IMR-90 (cell line): ENCODE measurements around the gene ALPK3. TPM values are rescaled to one million over a fixed set of nuclear protein-coding genes. Genes with fewer than 3 reads are reported as not detected.

Experiments
- ATAC-seq: fragments of 200-7000 bp; cut with Tn5 transposase; 2 replicates; pipeline ENCODE4 v1.9.1; 2020; ENCODE audit warnings: low read depth, mild to moderate bottlenecking, moderate library complexity
- BruUV-seq: library from RNA; stranded (reverse); fragments of 400-500 nt; replicated peaks from 2 replicates; lab custom pipeline; 2021; lab: Mats Ljungman, UMichigan
- CTCF ChIA-PET: fragments of 300-600 bp; formaldehyde crosslinking; extraction: SDS; loops from one replicate; lab custom pipeline; 2021; ENCODE audit warnings: antibody characterized with exemption; lab: Yijun Ruan, JAX
- POLR2A ChIA-PET: fragments of 300-600 bp; sonication (Branson Sonifier 250); formaldehyde crosslinking; loops from one replicate; lab custom pipeline; 2022; ENCODE audit warnings: antibody characterized with exemption; ENCODE audit not compliant: unreplicated experiment; lab: Charles Lee
- DNase-seq: peaks from one replicate; pipeline ENCODE4 v3.0.0; 2013
- H2AFZ ChIP-seq: replicated peaks from 2 replicates; pipeline ENCODE3; 2013; ENCODE audit warnings: low read length, mild to moderate bottlenecking; ENCODE audit not compliant: poor library complexity
- H2AK5ac ChIP-seq: 2 replicates; pipeline ENCODE4 v1.6.1; 2013; ENCODE audit warnings: low read depth, low read length, inconsistent platforms
- H2AK9ac ChIP-seq: replicated peaks from 2 replicates; pipeline ENCODE3; 2013; ENCODE audit warnings: mild to moderate bottlenecking, low read depth, low read length, moderate library complexity; ENCODE audit not compliant: poor library complexity
- H2BK120ac ChIP-seq: 2 replicates; pipeline ENCODE4 v1.6.1; 2013; ENCODE audit warnings: low read depth, low read length, inconsistent platforms
- H2BK15ac ChIP-seq: 3 replicates; pipeline ENCODE4 v1.6.1; 2013; ENCODE audit warnings: low read depth, low read length, inconsistent platforms
- H2BK20ac ChIP-seq: 2 replicates; pipeline ENCODE4 v1.6.1; 2013; ENCODE audit warnings: low read depth, mild to moderate bottlenecking, inconsistent platforms, low read length, moderate library complexity
- H2BK5ac ChIP-seq: 2 replicates; pipeline ENCODE4 v1.6.1; 2013; ENCODE audit warnings: mild to moderate bottlenecking, low read depth, low read length, inconsistent platforms; ENCODE audit not compliant: poor library complexity, severe bottlenecking
- H3K14ac ChIP-seq: replicated peaks from 2 replicates; pipeline ENCODE4 v1.6.1; 2013; ENCODE audit warnings: low read depth, low read length, inconsistent platforms
- H3K18ac ChIP-seq: 2 replicates; pipeline ENCODE4 v1.6.1; 2013; ENCODE audit warnings: low read depth, low read length, control low read depth
- H3K23ac ChIP-seq: 2 replicates; pipeline ENCODE4 v1.6.1; 2013; ENCODE audit warnings: low read depth, low read length, inconsistent platforms
- H3K27ac ChIP-seq: 2 replicates; pipeline ENCODE4 v1.5.1; 2013; ENCODE audit warnings: mild to moderate bottlenecking, control low read depth, low read length; ENCODE audit not compliant: insufficient read depth
- H3K27me3 ChIP-seq: 2 replicates; pipeline ENCODE4 v1.6.1; 2013; ENCODE audit warnings: low read length; ENCODE audit not compliant: control insufficient read depth, insufficient read depth
- H3K36me3 ChIP-seq: 2 replicates; pipeline ENCODE4 v1.6.1; 2013; ENCODE audit warnings: low read length, mixed read lengths; ENCODE audit not compliant: control insufficient read depth, insufficient read depth
- H3K4ac ChIP-seq: 2 replicates; pipeline ENCODE4 v1.6.1; 2013; ENCODE audit warnings: low read depth, low read length, inconsistent platforms
- H3K4me1 ChIP-seq: 2 replicates; pipeline ENCODE4 v1.6.1; 2013; ENCODE audit warnings: low read length, mixed read lengths; ENCODE audit not compliant: control insufficient read depth, insufficient read depth
- H3K4me2 ChIP-seq: 2 replicates; pipeline ENCODE4 v1.6.1; 2013; ENCODE audit warnings: low read depth, mild to moderate bottlenecking, control low read depth, low read length, moderate library complexity
- H3K4me3 ChIP-seq: 2 replicates; pipeline ENCODE4 v1.5.1; 2013; ENCODE audit warnings: low read depth, mild to moderate bottlenecking, control low read depth, low read length, moderate library complexity; ENCODE audit not compliant: insufficient read depth
- H3K56ac ChIP-seq: 2 replicates; pipeline ENCODE4 v1.6.1; 2013; ENCODE audit warnings: low read length, inconsistent platforms; ENCODE audit not compliant: insufficient read depth; ENCODE audit errors: extremely low read depth
- H3K79me1 ChIP-seq, 2 experiments: 2 replicates each; pipeline ENCODE4 v1.6.1; 2013; ENCODE audit warnings: low read length in 2 of 2, inconsistent platforms in 1 of 2, low read depth in 1 of 2
- H3K9ac ChIP-seq: 2 replicates; pipeline ENCODE4 v1.6.1; 2013; ENCODE audit warnings: low read depth, low read length, control low read depth
- H3K9me1 ChIP-seq: 2 replicates; pipeline ENCODE4 v1.6.1; 2013; ENCODE audit warnings: low read length, inconsistent platforms; ENCODE audit not compliant: insufficient read depth
- H3K9me3 ChIP-seq: 2 replicates; pipeline ENCODE4 v1.6.1; 2013; ENCODE audit warnings: low read length; ENCODE audit not compliant: control insufficient read depth, insufficient read depth
- H4K20me1 ChIP-seq: 2 replicates; pipeline ENCODE4 v1.6.1; 2013; ENCODE audit warnings: low read length, inconsistent platforms; ENCODE audit not compliant: insufficient read depth
- H4K5ac ChIP-seq: 2 replicates; pipeline ENCODE4 v1.6.1; 2013; ENCODE audit warnings: mild to moderate bottlenecking, low read depth, low read length, control low read depth
- H4K8ac ChIP-seq, 2 experiments: 2 replicates each; pipeline ENCODE4 v1.6.1; 2013; ENCODE audit warnings: low read depth in 2 of 2, low read length in 2 of 2, control low read depth in 1 of 2, inconsistent platforms in 1 of 2
- H4K91ac ChIP-seq: 2 replicates; pipeline ENCODE4 v1.6.1; 2013; ENCODE audit warnings: low read depth, low read length, inconsistent platforms; ENCODE audit not compliant: insufficient read depth
- BHLHE40 ChIP-seq: fragments of 150-350 bp; IDR thresholded peaks from 2 replicates; pipeline ENCODE4 v1.6.1; 2016; ENCODE audit warnings: mild to moderate bottlenecking, low read depth, low read length
- CEBPB ChIP-seq: IDR thresholded peaks from 2 replicates; pipeline ENCODE4 v1.6.1; 2012; ENCODE audit warnings: low read depth, low read length, improper control_type of control experiment
- CHD1 ChIP-seq: IDR thresholded peaks from 2 replicates; pipeline ENCODE4 v1.6.1; 2012; ENCODE audit warnings: low read depth, low read length, improper control_type of control experiment
- FOS ChIP-seq: fragments of 150-350 bp; IDR thresholded peaks from 2 replicates; pipeline ENCODE4 v1.6.1; 2016; ENCODE audit warnings: low read depth, low read length
- MAFK ChIP-seq: IDR thresholded peaks from 2 replicates; pipeline ENCODE4 v1.6.1; 2012; ENCODE audit warnings: low read depth, low read length, improper control_type of control experiment
- MAZ ChIP-seq: IDR thresholded peaks from 2 replicates; pipeline ENCODE4 v1.6.1; 2012; ENCODE audit warnings: low read depth, mild to moderate bottlenecking, low read length, improper control_type of control experiment, moderate library complexity, borderline replicate concordance
- MXI1 ChIP-seq: IDR thresholded peaks from 2 replicates; pipeline ENCODE4 v1.6.1; 2012; ENCODE audit warnings: low read depth, mild to moderate bottlenecking, low read length, moderate library complexity, borderline replicate concordance
- NFE2L2 ChIP-seq: fragments of 150-350 bp; IDR thresholded peaks from 2 replicates; pipeline ENCODE4 v1.6.1; 2016; ENCODE audit warnings: low read depth, mild to moderate bottlenecking, low read length
- POLR2A ChIP-seq: IDR thresholded peaks from 2 replicates; pipeline ENCODE4 v1.6.1; 2012; ENCODE audit warnings: mild to moderate bottlenecking, low read depth, low read length
- RAD21 ChIP-seq: IDR thresholded peaks from 2 replicates; pipeline ENCODE4 v1.6.1; 2012; ENCODE audit warnings: low read length, improper control_type of control experiment
- RCOR1 ChIP-seq: IDR thresholded peaks from 2 replicates; pipeline ENCODE4 v1.6.1; 2012; ENCODE audit warnings: mild to moderate bottlenecking, low read length, improper control_type of control experiment; ENCODE audit not compliant: insufficient replicate concordance
- RFX5 ChIP-seq: IDR thresholded peaks from 2 replicates; pipeline ENCODE4 v1.8.0; 2012; ENCODE audit warnings: low read depth, mild to moderate bottlenecking, low read length, moderate library complexity
- SMC3 ChIP-seq: fragments of 150-350 bp; IDR thresholded peaks from 2 replicates; pipeline ENCODE4 v1.6.1; 2016; ENCODE audit warnings: low read depth, mild to moderate bottlenecking, antibody characterized with exemption, low read length, moderate library complexity
- WGBS, 2 experiments: methylation state at CpG; one replicate each; pipeline versions ENCODE4 v1.1.5 to v1.1.7; 2013; ENCODE audit warnings: missing lambda C conversion rate in 2 of 2; ENCODE audit not compliant: insufficient read length in 1 of 2; ENCODE audit errors: extremely low coverage in 2 of 2; 5-methylcytosine and 5-hydroxymethylcytosine counted together
- dilution Hi-C: fragments of 300-500 bp; cut with HindIII; formaldehyde crosslinking; loops from one replicate; pipeline ENCODE4 v1.14.3; 2018; ENCODE audit warnings: low sequenced_read_pairs; ENCODE audit not compliant: unreplicated experiment
- in situ Hi-C: fragments of 300-500 bp; cut with MboI; formaldehyde crosslinking; loops from 3 replicates; pipeline ENCODE4 v1.14.3; 2019; ENCODE audit warnings: low sequenced_read_pairs, inconsistent platforms, mixed read lengths
- intact Hi-C: fragments of 100-400 bp; cut with micrococcal nuclease; formaldehyde crosslinking; loops from 2 replicates; pipeline ENCODE4 v1.10.0; 2022
- polyA plus RNA-seq, 3 experiments: library from polyadenylated mRNA; depleted of rRNA; stranded (reverse); fragments of >200 nt; gene quantifications; 2 replicates each; pipeline ENCODE4 v1.2.3, GENCODE V29; 2012; ENCODE audit warnings: low replicate concordance in 1 of 3
- total RNA-seq: library from RNA; depleted of rRNA; stranded (reverse); fragments of >200 nt; gene quantifications from 2 replicates; pipeline ENCODE4 v1.2.3, GENCODE V29; 2012
- TF ChIP-seq, protein P1 (sequence below): fragments of 150-350 bp; IDR thresholded peaks from 2 replicates; pipeline ENCODE4 v1.6.1; 2017; ENCODE audit warnings: mild to moderate bottlenecking, antibody characterized with exemption, low read length, low read depth
- TF ChIP-seq, protein P2 (sequence below): fragments of 150-350 bp; IDR thresholded peaks from 2 replicates; pipeline ENCODE4 v1.6.1; 2016; ENCODE audit warnings: low read depth, mild to moderate bottlenecking, low read length, moderate library complexity, borderline replicate concordance

The ALPK3 gene
- total and polyA plus RNA-seq, 2 of the 4 experiments (the other 2 are of a cell fraction) = under 0.01 to 0.26 TPM

DNA sequence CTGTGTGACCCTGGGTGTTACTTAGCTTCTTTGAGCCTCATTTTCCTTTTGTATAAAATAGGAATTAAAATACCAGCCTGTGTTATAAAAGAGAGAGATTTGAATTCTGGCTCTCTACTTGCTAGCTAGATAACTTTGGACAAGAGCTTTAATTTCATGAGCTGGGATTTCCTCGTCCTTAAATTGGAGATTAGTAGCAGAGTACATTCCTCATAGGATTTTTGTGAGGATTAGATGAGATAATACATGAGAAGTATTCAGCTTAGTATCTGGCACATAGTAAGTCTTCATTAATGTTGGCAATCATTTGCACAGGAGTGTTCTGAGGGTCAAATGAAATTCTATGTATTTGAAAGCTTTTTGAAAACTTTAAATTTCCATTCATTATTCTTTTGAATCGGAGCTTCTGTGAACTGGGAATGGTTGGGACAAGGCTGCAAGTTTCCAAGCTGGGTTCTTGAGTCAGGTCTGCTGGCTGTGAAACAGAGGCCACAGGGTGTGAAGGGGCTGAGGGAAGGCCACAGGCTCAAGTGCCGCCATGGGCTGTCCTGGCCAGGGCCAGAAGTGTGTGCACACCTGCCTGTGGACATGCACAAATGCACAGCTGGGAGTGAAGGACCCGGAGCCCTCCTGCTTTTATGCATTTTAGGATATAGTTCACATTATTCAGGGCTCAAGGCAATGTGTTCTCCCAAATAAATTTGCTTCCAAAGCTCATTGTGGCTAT lies 17.2 kb downstream of the ALPK3 start:
- H3K79me1 ChIP-seq = no peaks in the 10 kb centered on the region
- dilution Hi-C loops = no loop called here
- H4K8ac ChIP-seq = no peak overlapping the region
- no peak overlapping the region for H2BK20ac ChIP-seq
- CTCF ChIA-PET = interaction anchor here (0.6 kb wide), 1 partner anchor 118 kb away, joined by 3 read pairs; no protein-coding TSS in a partner anchor
- peaks cover 3% of the 10 kb centered on the region; the same call in 1 of the 2 replicates for H3K4me1 ChIP-seq
- H2BK15ac ChIP-seq = no peak overlapping the region
- DNase-seq = no peak
- H3K27me3 ChIP-seq = peaks cover 32% of the 10 kb centered on the region
- peaks cover 6% of the 10 kb centered on the region; the same call in 1 of the 2 replicates for H3K9me1 ChIP-seq
- H3K4ac ChIP-seq = no peak overlapping the region
- H3K9me3 ChIP-seq = no peaks in the 10 kb centered on the region
- no peaks in the 10 kb centered on the region for H3K36me3 ChIP-seq
- no peak overlapping the region for H4K5ac ChIP-seq
- no peak overlapping the region for H4K91ac ChIP-seq
- POLR2A ChIA-PET = no interaction called here
- no peak overlapping the region for H3K23ac ChIP-seq
- no peak overlapping the region for H3K56ac ChIP-seq
- no peak overlapping the region for H2AFZ ChIP-seq
- no peak overlapping the region for H3K9ac ChIP-seq
- WGBS, 2 experiments = 60% methylated on average over 1 of the region's 4 CpGs; no CpG with 5 or more reads in 1 of the 2 experiments
- intact Hi-C loops = no loop called here
- no peak overlapping the region for H3K4me3 ChIP-seq
- peaks cover 3% of the 10 kb centered on the region; the same call in 1 of the 2 replicates for H4K20me1 ChIP-seq
- H3K27ac ChIP-seq = no peak overlapping the region
- H2AK9ac ChIP-seq = no peak overlapping the region
- H3K14ac ChIP-seq = no peak overlapping the region
- BruUV-seq = no TSS peak
- ATAC-seq = no peak
- H3K4me2 ChIP-seq = no peak overlapping the region
- no peak overlapping the region for H2AK5ac ChIP-seq
- in situ Hi-C loops = no loop called here
- H2BK5ac ChIP-seq = no peak overlapping the region
- no peak overlapping the region for H2BK120ac ChIP-seq
- H3K18ac ChIP-seq = no peak overlapping the region
- TF ChIP-seq BHLHE40 (no peak), FOS (no peak), CEBPB (no peak), SMC3 (no peak), CHD1 (no peak), RFX5 (no peak), MAZ (no peak), RCOR1 (no peak), NFE2L2 (no peak), RAD21 (no peak), POLR2A (no peak), MAFK (no peak), MXI1 (no peak)
- TF ChIP-seq, protein P1, sequence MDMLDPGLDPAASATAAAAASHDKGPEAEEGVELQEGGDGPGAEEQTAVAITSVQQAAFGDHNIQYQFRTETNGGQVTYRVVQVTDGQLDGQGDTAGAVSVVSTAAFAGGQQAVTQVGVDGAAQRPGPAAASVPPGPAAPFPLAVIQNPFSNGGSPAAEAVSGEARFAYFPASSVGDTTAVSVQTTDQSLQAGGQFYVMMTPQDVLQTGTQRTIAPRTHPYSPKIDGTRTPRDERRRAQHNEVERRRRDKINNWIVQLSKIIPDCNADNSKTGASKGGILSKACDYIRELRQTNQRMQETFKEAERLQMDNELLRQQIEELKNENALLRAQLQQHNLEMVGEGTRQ = no peak
- TF ChIP-seq, protein P2, sequence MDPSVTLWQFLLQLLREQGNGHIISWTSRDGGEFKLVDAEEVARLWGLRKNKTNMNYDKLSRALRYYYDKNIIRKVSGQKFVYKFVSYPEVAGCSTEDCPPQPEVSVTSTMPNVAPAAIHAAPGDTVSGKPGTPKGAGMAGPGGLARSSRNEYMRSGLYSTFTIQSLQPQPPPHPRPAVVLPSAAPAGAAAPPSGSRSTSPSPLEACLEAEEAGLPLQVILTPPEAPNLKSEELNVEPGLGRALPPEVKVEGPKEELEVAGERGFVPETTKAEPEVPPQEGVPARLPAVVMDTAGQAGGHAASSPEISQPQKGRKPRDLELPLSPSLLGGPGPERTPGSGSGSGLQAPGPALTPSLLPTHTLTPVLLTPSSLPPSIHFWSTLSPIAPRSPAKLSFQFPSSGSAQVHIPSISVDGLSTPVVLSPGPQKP = no peak
